ENCODE measurements around the gene REPS2.

- TF ChIP-seq CTCF (IDR thresholded peaks at IDR 0.05) (no peak), POLR2A (IDR thresholded peaks at IDR 0.05) (no peak)
Measured at GRCh38 chrX:17053502-17053901, 107.0 kb downstream of the REPS2 start.
